C4-2B (cell line): Measurements from ENCODE around the gene FADS2.

ENCODE experiments used
- CTCF ChIP-seq: fragments of 450-650 bp; conservative IDR thresholded peaks from 2 replicates; pipeline ENCODE4 v1.5.1; 2017; ENCODE audit warnings: mild to moderate bottlenecking
- ZFX ChIP-seq: fragments of 450-650 bp; IDR thresholded peaks from 2 replicates; pipeline ENCODE4 v1.6.1; 2017

- TF ChIP-seq CTCF (no peak), ZFX (no peak)
These were observed 47.4 kb upstream of the FADS2 start for GRCh38 chr11:61780581-61781162.
